GM12801 (cell line): Measurements from ENCODE around the gene YY1.

Experiments used
- TF ChIP-seq, protein P1 (sequence below): IDR thresholded peaks from one replicate; pipeline ENCODE4 v1.5.1; 2011; ENCODE audit warnings: control low read depth; ENCODE audit not compliant: insufficient read length; ENCODE audit errors: extremely low read depth

YY1 gene

DNA sequence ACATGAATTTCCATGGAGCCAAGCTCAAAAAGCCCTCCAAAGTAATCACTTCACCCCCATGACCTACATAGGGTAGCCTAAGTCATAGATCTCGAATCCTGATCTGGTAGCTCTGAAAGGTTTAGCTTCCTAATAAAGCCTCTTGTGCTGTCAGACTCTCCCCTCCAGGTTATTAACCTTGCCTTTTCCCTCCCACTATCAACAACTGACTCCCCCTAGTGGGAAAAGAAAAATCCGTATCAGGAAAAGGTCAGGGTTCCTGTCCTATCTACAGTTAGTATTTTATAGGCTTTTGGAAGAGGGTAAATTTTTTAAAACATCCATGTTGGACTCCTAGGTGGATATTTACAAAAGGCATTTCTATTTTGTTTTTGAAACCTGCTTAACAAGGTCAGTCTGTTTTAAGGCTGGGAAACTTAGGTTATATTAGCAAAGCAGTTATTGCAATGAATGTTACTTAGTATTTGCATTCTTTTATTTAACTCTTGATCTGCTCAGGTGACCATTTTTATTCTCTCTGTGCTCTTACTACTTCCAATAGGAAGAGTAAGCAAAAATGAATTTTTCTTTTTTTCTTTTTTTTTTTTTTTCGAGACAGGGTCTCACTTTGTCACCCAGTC is 8.0 kb downstream of the YY1 start:
- TF ChIP-seq, protein P1, sequence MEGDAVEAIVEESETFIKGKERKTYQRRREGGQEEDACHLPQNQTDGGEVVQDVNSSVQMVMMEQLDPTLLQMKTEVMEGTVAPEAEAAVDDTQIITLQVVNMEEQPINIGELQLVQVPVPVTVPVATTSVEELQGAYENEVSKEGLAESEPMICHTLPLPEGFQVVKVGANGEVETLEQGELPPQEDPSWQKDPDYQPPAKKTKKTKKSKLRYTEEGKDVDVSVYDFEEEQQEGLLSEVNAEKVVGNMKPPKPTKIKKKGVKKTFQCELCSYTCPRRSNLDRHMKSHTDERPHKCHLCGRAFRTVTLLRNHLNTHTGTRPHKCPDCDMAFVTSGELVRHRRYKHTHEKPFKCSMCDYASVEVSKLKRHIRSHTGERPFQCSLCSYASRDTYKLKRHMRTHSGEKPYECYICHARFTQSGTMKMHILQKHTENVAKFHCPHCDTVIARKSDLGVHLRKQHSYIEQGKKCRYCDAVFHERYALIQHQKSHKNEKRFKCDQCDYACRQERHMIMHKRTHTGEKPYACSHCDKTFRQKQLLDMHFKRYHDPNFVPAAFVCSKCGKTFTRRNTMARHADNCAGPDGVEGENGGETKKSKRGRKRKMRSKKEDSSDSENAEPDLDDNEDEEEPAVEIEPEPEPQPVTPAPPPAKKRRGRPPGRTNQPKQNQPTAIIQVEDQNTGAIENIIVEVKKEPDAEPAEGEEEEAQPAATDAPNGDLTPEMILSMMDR = no peak

DNA sequence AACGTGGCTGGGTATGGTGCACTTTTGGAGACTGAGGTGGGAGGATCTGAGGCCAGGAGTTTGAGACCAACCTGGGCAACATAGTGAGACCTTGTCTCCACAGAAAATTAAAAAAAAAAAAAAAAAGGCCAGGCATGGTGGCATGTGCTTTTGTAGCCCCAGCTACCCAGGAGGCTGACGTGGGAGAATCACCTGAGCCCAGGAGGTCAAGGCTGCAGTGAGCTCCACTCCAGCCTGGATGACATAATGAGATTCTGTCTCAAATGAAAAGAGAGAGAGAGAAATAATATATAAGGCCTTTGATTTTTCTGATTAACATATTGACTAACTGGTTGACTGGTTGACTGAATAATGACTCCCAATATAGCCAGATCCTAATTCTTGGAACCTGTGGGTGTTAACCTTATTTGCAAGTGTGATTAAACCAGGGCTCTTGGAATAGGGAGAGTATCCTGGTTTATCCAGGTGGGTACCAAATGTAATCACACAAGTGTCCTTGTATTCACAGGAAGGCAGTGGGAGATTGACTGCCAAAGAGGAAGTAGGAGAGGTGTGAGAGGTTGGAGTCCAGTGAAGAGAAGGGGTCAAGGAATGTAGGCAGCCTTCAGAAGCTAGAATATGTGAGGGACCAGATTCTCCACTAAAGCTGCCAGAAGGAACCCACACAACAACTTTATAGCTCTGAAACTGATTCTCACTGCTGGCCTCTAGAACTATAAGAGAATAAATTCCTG is 12.0 kb downstream of the YY1 start:
- TF ChIP-seq, protein P1 = no peak

DNA sequence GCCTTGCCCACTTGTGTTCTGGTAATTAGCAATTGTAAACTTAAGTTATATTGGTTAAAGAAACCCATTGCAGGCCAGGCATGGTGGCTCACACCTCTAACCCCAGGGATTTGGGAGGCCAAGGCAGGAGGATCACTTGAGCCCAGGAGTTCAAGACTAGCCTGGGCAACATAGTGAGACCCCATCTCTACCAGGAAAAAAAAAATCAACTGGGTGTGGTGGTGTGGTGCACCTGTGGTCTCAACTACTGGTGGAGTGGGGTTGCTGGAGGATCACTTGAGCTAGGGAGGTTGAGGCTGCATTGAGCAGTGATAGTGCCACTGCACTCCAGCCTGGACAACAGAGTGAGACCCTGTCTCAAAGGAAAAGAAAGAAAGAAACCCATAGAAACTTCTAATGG is 13.7 kb downstream of the YY1 start:
- TF ChIP-seq, protein P1 = no peak

DNA sequence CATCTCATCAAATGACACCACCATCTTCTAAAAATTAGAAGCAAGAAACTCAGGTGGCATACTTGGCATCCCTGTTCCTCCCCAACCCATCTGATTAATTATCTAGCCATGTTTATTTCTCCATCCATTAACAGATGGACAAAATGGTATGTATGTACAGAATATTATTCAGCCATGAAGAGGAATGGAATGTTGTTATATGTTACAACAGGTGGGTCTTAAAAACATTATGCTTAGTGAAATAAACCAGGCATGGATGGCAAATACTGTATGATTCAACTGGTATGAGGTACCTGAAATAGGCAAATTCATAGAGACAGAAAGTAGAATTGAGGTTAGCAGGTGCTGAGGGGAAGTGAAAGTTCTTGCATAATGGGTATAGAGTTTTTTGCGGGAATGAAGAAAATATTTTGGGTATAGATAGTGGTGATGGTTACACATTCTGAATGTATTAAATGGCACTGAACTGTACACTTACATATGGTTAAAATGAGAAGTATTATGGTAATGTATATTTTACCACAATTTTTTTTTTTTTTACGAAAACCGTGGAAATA is 17.5 kb downstream of the YY1 start:
- TF ChIP-seq, protein P1 = no peak

DNA sequence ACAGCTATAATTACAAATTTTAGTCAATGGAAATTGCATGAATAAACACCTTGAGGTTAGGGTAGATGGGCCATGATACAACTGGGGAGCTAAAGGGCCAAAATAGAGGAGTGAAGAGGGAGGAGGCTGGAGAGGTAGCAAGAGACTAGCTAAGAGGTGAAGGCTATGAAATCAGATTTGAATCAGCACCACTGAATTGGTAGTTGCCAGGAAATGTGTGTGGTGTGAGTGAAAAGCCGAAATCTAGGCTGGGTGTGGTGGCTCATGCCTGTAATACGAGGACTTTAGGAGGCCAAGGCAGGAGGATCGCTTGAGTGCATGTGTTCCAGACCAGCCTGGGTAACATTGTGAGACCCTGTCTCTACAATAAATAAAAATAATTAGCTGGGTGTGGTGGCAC is 22.7 kb downstream of the YY1 start:
- TF ChIP-seq, protein P1 = no peak

DNA sequence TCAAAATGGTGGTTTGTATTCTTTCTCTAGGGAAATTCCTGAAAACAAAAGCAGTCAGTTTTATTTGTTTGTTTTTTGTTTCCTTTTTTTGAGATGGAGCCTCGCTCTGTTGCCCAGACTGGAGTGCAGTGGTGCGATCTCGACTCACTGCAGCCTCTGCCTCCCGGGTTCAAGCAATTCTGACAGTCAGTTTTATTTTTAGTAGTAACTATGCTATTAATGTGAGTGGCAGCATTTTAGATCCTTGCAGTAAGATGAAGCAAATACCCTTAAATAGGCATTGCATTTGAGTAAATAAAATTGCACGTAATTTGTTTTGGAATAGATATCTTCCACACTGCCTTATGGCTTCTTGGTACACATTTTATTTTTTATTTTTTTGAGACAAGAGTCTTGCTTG is 23.6 kb downstream of the YY1 start:
- TF ChIP-seq, protein P1 = no peak

DNA sequence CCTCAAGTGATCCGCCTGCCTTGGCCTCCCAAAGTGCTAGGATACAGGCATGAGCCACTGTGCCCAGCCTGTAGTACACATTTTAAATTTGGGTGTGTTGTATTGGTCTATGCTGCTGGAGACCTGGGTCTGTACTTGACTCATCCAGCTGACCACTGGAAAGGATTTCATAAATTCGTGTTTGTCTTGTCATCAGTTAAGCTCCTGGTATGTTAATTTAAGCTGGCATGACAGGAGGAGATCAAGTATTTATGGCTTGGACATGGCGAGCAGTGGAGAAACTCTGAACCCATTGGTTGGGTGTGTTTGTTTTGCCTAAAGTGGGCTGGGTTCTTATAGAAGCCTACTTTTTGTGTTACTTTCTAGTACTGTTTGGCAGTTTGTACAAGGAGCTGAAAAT is 24.2 kb downstream of the YY1 start:
- TF ChIP-seq, protein P1 = no peak
